HG02678 (cell line): ENCODE measurements around the gene SPG11.
"Not testable (repeated sequence)": the region's sequence is repeated elsewhere in the genome, so short reads cannot be mapped to it uniquely, and the experiment has no call there.

Experiments
- ATAC-seq: cut with Tn5 transposase; IDR thresholded peaks from one replicate; pipeline ENCODE4 v1.9.1; 2021; ENCODE audit warnings: mild to moderate bottlenecking, moderate library complexity; ENCODE audit not compliant: unreplicated experiment

Gene SPG11

DNA sequence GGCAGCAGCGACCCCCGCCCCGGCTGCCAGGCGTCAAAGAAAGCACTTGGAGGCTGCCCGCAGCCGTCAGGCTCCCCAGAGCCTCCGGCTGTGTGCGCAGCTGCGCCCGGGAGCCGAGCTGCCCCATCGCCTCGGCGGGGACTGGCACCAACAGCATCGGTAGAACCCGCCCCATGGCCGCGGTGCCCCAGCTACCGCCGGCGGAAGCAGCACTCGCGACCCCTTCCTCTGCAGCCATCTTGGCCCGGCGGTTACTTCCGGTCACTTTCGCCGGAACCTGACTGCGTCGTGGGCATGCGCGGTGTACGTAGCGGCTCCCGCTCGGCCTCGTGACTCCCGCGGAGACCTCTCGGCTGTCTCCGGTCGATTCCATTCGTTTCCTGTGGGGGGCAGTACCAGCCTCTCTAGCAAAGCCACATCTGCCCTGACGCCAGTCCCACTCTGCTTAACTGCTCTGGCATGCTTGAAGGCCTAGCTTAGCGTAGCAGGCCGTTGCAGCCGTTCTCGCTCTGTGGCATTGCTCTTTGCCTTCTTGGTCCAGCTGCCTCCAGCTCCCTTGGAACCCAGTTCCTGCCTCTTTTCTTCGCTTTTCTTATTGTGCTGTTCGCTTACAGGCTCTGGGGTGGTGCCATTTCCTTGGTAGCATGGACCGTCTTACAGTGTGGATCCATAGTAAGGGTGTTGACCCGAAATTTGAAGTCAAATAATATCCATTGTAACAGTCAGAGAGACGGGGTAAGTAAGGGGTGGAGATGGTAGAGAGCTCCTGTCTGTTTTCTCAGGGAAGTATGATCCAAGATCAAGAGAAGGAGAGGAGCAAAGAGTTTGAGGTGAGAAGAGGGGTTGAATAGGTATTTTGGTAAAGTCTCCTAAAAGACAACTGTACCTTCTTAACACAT is at the start of gene SPG11:
Gene SPG11, minus strand, starts transcription at position 253 of the 899 bp plus-strand sequence. Its CDS starts 15 bp downstream, at position 238.
- ATAC-seq: peak; percentile 76

DNA sequence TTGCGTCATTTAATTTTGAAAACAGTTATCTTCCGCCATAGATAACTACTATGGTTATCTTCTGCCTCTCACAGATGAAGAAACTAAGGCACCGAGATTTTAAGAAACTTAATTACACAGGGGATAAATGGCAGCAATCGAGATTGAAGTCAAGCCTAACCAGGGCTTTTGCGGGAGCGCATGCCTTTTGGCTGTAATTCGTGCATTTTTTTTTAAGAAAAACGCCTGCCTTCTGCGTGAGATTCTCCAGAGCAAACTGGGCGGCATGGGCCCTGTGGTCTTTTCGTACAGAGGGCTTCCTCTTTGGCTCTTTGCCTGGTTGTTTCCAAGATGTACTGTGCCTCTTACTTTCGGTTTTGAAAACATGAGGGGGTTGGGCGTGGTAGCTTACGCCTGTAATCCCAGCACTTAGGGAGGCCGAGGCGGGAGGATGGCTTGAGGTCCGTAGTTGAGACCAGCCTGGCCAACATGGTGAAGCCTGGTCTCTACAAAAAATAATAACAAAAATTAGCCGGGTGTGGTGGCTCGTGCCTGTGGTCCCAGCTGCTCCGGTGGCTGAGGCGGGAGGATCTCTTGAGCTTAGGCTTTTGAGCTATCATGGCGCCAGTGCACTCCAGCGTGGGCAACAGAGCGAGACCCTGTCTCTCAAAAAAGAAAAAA is 49.0 kb upstream of the SPG11 start:
- ATAC-seq: no peak

GRCh38 chr15:44711743-44712345 is 48.4 kb upstream of the SPG11 start:
- ATAC-seq: no peak

DNA sequence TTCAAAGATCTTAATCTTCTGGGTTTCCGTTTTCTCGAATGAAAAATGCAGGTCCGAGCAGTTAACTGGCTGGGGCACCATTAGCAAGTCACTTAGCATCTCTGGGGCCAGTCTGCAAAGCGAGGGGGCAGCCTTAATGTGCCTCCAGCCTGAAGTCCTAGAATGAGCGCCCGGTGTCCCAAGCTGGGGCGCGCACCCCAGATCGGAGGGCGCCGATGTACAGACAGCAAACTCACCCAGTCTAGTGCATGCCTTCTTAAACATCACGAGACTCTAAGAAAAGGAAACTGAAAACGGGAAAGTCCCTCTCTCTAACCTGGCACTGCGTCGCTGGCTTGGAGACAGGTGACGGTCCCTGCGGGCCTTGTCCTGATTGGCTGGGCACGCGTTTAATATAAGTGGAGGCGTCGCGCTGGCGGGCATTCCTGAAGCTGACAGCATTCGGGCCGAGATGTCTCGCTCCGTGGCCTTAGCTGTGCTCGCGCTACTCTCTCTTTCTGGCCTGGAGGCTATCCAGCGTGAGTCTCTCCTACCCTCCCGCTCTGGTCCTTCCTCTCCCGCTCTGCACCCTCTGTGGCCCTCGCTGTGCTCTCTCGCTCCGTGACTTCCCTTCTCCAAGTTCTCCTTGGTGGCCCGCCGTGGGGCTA is 47.8 kb upstream of the SPG11 start, which contains the start of the genes B2M and PATL2:
Gene B2M, plus strand, starts transcription at position 422 of the 647 bp plus-strand sequence. Its CDS starts 30 bp downstream, at position 452.
Gene PATL2, minus strand, starts transcription at position 228 of the 647 bp plus-strand sequence. CDS start 34,833 bp downstream, outside the sequence.
- ATAC-seq: peak; percentile 85

GRCh38 chr15:44710236-44711095 is 47.0 kb upstream of the SPG11 start:
- no peak for ATAC-seq

- ATAC-seq: no peak
These were observed 43.6 kb upstream of the SPG11 start for GRCh38 chr15:44706946-44707636.

DNA sequence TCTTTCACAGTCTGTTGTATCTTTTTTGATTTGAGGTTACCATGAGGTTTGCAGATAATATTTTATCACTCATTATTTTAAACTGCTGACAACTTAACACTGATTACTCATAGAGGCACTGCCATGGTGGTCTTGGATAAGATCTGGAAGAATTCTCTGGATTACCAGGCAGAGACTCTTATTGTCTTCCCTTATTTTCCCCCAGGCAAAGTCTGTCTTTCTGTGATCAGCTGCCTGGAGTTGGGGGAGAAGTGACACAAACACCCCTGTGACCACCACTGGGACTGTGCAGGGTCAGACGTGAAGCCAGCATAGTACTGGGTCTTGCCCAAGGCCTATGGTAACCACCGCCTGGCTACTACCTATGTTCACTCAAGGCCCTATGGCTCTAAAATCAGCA is 42.9 kb upstream of the SPG11 start:
- ATAC-seq: no peak

DNA sequence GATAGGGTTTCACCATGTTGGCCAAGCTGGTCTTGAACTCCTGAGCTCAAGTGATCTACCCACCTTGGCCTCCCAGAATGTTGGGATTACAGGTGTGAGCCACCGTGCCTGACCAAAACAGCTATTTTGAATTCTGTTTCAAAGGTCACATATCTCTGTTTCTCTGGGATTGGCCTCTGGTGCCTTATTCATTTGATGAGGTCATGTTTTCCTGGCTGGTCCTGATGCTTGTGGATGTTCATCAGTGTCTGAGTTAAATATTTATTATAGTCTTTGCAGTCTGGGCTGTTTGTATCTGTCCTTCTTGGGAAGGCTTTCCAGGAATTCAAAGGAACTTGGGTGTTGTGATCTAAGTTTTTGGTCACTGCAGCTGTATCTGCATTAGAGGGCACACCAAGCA is 42.5 kb upstream of the SPG11 start:
- ATAC-seq: no peak

DNA sequence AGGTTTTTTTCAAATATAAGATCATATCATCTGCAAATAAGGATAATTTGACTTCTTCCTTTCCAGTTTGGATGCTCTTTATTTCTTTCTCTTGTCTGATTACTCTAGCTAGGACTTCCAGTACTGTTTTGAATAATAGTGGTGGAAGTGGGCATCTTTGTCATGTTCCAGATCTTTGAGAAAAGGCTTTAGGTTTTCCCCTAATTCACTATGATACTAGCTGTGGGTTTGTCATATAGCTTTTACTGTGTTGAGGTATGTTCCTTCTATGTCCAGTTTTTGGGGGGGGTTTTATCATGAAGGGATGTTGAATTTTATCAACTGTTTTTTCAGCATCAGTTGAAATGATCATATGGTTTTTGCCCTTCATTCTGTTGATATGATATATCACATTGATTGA is 37.2 kb upstream of the SPG11 start:
- ATAC-seq: not testable (repeated sequence)

- ATAC-seq: no peak
These were observed 35.2 kb upstream of the SPG11 start for GRCh38 chr15:44698641-44699040.

DNA sequence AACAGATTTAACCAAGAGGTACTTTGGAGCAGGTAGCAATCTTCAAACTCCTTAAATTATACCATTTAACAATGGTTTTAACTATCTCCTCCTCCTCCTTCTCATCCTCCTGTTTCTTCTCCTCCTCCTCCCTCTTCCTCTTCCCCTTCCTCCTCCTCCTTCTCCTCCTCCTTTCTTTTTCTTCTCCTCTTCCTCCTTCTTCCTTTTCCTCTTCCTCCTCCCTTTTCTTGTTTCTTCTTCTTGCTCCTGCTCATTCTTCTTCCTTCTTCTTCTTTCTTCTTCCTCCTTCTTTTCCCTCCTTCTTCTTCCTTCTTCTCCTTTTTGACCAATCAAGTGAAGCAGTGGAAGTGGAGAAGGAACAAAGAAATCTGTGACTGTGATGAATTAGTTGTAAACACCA is 33.6 kb upstream of the SPG11 start:
- ATAC-seq: no peak

GRCh38 chr15:44695294-44695693 is 31.8 kb upstream of the SPG11 start:
- no peak for ATAC-seq

- no peak for ATAC-seq
These were observed 31.0 kb upstream of the SPG11 start for GRCh38 chr15:44694416-44694815.

DNA sequence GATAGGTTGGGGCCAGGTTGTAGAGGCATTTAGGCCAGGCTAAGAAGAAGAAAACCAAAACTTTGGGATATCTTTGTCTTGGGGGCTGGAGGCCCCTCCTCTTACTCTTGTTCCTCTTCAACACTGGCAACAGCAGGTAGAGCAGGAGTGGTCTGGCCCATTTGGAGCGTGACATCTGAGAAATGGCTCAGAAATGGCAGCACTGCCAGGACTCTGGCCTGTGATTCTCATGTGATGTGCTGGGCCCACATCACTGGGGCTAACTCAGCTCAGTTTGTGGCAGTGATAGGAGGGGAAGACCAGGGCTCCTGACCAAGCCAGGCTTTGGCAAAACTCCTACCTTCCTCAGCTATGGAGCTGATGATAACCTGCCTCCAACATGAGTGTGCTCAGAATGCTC is 29.2 kb upstream of the SPG11 start:
- ATAC-seq: no peak

- ATAC-seq: not testable (repeated sequence)
These were observed 26.8 kb upstream of the SPG11 start for GRCh38 chr15:44690245-44690644.

DNA sequence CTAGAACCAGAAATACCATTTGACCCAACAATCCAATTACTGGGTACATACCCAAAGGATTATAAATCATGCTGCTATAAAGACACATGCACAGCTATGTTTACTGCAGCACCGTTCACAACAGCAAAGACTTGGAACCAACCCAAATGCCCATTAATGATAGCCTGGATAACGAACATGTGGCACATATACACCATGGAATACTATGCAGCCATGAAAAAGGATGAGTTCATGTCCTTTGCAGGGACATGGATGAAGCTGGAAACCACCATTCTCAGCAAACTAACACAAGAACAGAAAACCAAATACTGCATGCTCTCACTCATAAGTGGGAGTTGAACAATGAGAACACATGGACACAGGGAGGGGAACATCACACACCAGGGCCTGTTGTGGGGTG is 25.9 kb upstream of the SPG11 start:
- not testable (repeated sequence) for ATAC-seq

DNA sequence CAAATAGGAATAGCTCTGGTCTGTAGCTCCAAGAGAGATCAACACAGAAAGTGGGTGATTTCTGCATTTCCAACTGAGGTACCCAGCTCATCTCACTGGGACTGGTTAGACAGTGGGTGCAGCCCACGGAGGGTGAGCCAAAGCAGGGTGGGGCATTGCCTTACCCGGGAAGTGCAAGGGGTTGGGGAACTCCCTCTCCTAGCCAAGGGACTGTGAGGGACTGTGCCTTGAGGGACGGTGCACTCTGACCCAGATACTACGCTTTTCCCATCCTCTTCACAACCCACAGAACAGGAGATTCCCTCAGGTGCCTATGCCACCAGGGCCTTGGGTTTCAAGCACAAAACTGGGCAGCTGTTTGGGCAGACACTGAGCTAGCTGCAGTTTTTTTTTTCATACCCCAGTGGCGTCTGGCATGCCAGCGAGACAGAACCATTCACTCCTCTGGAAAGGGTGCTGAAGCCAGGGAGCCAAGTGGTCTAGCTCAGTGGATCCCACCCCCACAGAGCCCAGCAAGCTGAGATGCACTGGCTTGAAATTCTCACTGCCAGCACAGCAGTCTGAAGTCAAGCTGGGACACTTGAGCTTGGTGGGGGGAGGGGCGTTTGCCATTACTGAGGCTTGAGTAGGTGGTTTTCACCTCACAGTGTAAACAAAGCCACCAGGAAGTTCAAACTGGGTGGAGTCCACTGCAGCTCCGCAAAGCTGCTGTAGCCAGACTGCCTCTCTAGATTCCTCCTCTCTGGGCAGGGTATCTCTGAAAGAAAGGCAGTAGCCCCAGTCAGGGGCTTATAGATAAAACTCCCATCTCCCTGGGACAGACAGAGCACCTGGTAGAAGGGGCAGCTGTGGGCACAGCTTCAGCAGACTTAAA is 19.6 kb upstream of the SPG11 start:
- not testable (repeated sequence) for ATAC-seq

DNA sequence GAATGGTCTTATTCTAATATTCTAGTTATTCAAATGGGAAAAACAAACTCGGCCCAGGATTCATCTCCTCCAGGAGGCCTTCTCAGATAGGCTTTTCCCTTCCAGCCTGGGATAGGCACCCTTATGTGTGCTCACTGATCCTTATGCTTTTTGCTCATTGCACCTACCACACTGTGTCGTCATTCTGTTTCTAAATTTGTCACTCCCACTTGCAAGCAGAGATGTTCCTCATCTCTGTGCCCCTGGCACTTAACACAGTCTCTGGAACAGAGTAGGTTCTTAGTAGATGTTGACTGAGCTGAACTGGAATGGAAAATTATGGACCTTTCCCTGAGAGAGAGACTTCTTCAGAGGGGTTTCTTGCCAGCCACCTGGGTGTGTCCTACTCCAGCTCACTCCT is 18.7 kb upstream of the SPG11 start:
- no peak for ATAC-seq
